Measurements from ENCODE around the gene HAND1. TPM values are rescaled to one million over a fixed set of nuclear protein-coding genes. Genes with fewer than 3 reads are reported as not detected.

The HAND1 gene
- total RNA-seq, 1 donor from 2014 or later = not detected

GRCh38 chr5:154487541-154487940 is 9.5 kb upstream of the HAND1 start:
- Mint-ChIP-seq H3K27ac (ENCODE audit: unreplicated experiment) (no peak overlapping the region), H3K36me3 (ENCODE audit: low read depth) (no peaks in the 10 kb centered on the region), H3K4me1 (ENCODE audit: low read depth) (no peaks in the 10 kb centered on the region), H3K4me3 (ENCODE audit: unreplicated experiment) (no peak overlapping the region), H3K27me3 (ENCODE audit: low read depth) (peaks cover 79% of the 10 kb centered on the region), H3K9me3 (ENCODE audit: low read depth) (no peaks in the 10 kb centered on the region)
- TF ChIP-seq CTCF (IDR thresholded peaks at IDR 0.05) = no peak
- no peak for DNase-seq (ENCODE audit: low spot score)

GRCh38 chr5:154486427-154486866 is 8.4 kb upstream of the HAND1 start:
- H3K4me3 Mint-ChIP-seq (ENCODE audit: unreplicated experiment) = no peak overlapping the region
- TF ChIP-seq CTCF (IDR thresholded peaks at IDR 0.05) = no peak
- H3K4me1 Mint-ChIP-seq (ENCODE audit: low read depth) = no peaks in the 10 kb centered on the region
- no peaks in the 10 kb centered on the region for H3K36me3 Mint-ChIP-seq (ENCODE audit: low read depth)
- H3K27me3 Mint-ChIP-seq (ENCODE audit: low read depth) = peaks cover 80% of the 10 kb centered on the region
- no peak for DNase-seq (ENCODE audit: low spot score)
- no peaks in the 10 kb centered on the region for H3K9me3 Mint-ChIP-seq (ENCODE audit: low read depth)
- H3K27ac Mint-ChIP-seq (ENCODE audit: unreplicated experiment) = no peak overlapping the region

GRCh38 chr5:154485850-154486426 is 7.9 kb upstream of the HAND1 start:
- Mint-ChIP-seq H3K27me3 (ENCODE audit: low read depth) (peaks cover 82% of the 10 kb centered on the region), H3K9me3 (ENCODE audit: low read depth) (no peaks in the 10 kb centered on the region), H3K4me3 (ENCODE audit: unreplicated experiment) (no peak overlapping the region), H3K4me1 (ENCODE audit: low read depth) (no peaks in the 10 kb centered on the region), H3K36me3 (ENCODE audit: low read depth) (no peaks in the 10 kb centered on the region), H3K27ac (ENCODE audit: unreplicated experiment) (no peak overlapping the region)
- no peak for DNase-seq (ENCODE audit: low spot score)
- no peak for TF ChIP-seq CTCF (IDR thresholded peaks at IDR 0.05)

GRCh38 chr5:154485096-154485491 is 7.1 kb upstream of the HAND1 start:
- H3K36me3 Mint-ChIP-seq (ENCODE audit: low read depth) = no peaks in the 10 kb centered on the region
- no peak for TF ChIP-seq CTCF (IDR thresholded peaks at IDR 0.05)
- DNase-seq (ENCODE audit: low spot score) = no peak
- H3K27ac Mint-ChIP-seq (ENCODE audit: unreplicated experiment) = no peak overlapping the region
- H3K9me3 Mint-ChIP-seq (ENCODE audit: low read depth) = no peaks in the 10 kb centered on the region
- no peaks in the 10 kb centered on the region for H3K4me1 Mint-ChIP-seq (ENCODE audit: low read depth)
- peaks cover 86% of the 10 kb centered on the region for H3K27me3 Mint-ChIP-seq (ENCODE audit: low read depth)
- no peak overlapping the region for H3K4me3 Mint-ChIP-seq (ENCODE audit: unreplicated experiment)

- H3K27ac Mint-ChIP-seq (ENCODE audit: unreplicated experiment) = no peak overlapping the region
- DNase-seq (ENCODE audit: low spot score) = no peak
- H3K9me3 Mint-ChIP-seq (ENCODE audit: low read depth) = no peaks in the 10 kb centered on the region
- H3K4me1 Mint-ChIP-seq (ENCODE audit: low read depth) = peaks cover 2% of the 10 kb centered on the region
- H3K36me3 Mint-ChIP-seq (ENCODE audit: low read depth) = no peaks in the 10 kb centered on the region
- H3K27me3 Mint-ChIP-seq (ENCODE audit: low read depth) = peaks cover 85% of the 10 kb centered on the region
- H3K4me3 Mint-ChIP-seq (ENCODE audit: unreplicated experiment) = no peak overlapping the region
- no peak for TF ChIP-seq CTCF (IDR thresholded peaks at IDR 0.05)
These were observed 6.5 kb upstream of the HAND1 start for GRCh38 chr5:154484393-154485095.
